Panc1 (cell line): ENCODE results near the gene MT1X.

ENCODE experiments used
- CTCF ChIP-seq: fragments of 450-650 bp; IDR thresholded peaks from 2 replicates; pipeline ENCODE4 v1.5.1; 2017; ENCODE audit warnings: mild to moderate bottlenecking
- POLR2AphosphoS5 ChIP-seq: IDR thresholded peaks from 2 replicates; pipeline ENCODE4 v1.6.1; 2012; ENCODE audit warnings: mild to moderate bottlenecking, low read depth, low read length, moderate library complexity

- no peak for TF ChIP-seq CTCF
- TF ChIP-seq POLR2AphosphoS5, result no peak
Observed at GRCh38 chr16:56677474-56677873, 4.8 kb upstream of the MT1X start.
